Right hindlimb (tissue), 1 donor: ENCODE data around the gene SLC15A4.

ENCODE experiments used
- DNase-seq: peaks from one replicate; pipeline ENCODE4 v3.0.0-alpha.2; 2018

Gene SLC15A4

DNA sequence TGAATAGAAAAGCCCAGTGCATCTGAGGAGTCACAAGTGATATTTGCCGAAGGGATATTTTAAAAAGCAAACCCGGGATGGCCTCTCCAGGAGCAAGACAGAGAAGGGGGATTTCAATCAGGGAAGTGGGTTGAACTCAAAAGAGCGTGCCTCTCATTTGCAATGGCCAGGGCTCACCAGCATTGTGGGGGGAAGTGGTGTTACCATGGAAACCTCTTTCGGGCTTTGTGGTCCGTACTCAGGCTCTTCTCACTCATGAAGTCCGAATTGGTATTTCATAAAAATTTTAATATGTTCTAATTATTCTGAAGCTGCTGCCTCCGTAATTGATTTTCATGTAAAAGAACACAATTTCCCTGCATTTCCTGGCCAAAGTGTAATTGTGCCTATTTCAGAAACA is 79.8 kb downstream of the SLC15A4 start:
- DNase-seq: no peak
